Measurements from ENCODE around the gene CIB4. TPM values are rescaled to one million over a fixed set of nuclear protein-coding genes. Genes with fewer than 3 reads are reported as not detected.

CIB4 gene
- total and polyA plus RNA-seq, 2 of the 13 experiments (the other 11 are each of a cell fraction or from before 2014, with no cell fraction given) = not detected

- no peaks in the 10 kb centered on the region for H3K36me3 ChIP-seq (replicated peaks in 1 of 2; ENCODE audit: control insufficient read depth in 1 of 2, insufficient read depth in 2 of 2, low read length in 2 of 2)
- FAIRE-seq (no peak), DNase-seq (ENCODE audit: low spot score) (no peak), ATAC-seq (no peak)
- no peak overlapping the region for H3K4me2 ChIP-seq (ENCODE audit: low read depth, low read length)
- CTCF ChIA-PET (ENCODE audit: low intra/inter-chr PET ratio, low total read pairs) = interaction anchor here (1.3 to 2.2 kb wide), 2 partner anchors 74 to 105 kb away, joined by 4 to 10 read pairs; no protein-coding TSS in a partner anchor
- H2AFZ ChIP-seq (ENCODE audit: low read length) = no peak overlapping the region
- no peaks in the 10 kb centered on the region for H3K9me3 ChIP-seq (ENCODE audit: low read length)
- H4K20me1 ChIP-seq (ENCODE audit: insufficient read depth, low read length) = peaks cover 9% of the 10 kb centered on the region
- H3K4me1 ChIP-seq (ENCODE audit: insufficient read depth, low read length) = no peaks in the 10 kb centered on the region
- in situ Hi-C loops (cut with HindIII; ENCODE audit: extremely low pct_ligation_motif_present, low pct_unique_long_range_greater_than_20kb) (loop anchor here (5.0 kb wide), 1 partner anchor 55 kb away; no protein-coding TSS in a partner anchor), intact Hi-C loops (cut with micrococcal nuclease; ENCODE audit: unreplicated experiment) (loop anchor here (10.0 kb wide), 1 partner anchor 82 kb away; no protein-coding TSS in a partner anchor)
- H3K27me3 ChIP-seq (ENCODE audit: control insufficient read depth in 1 of 2, insufficient read depth in 2 of 2, low read length in 2 of 2) = peaks cover 29 to 90% of the 10 kb centered on the region in 2 experiments; a peak in 4 of 5 replicates
- WGBS (ENCODE audit: low lambda C conversion rate) = 20% methylated on average over 14 of the region's 17 CpGs
- H3K4me3 ChIP-seq (replicated peaks in 1 of 3; ENCODE audit: insufficient read depth in 1 of 3, low read depth in 2 of 3, low read length in 3 of 3) = no peak overlapping the region
- no peak overlapping the region for H3K9ac ChIP-seq (ENCODE audit: insufficient read depth, low read depth, low read length)
- POLR2A ChIA-PET = no interaction called here
- TF ChIP-seq ZNF639 (CRISPR knock-in tag; conservative IDR thresholded peaks at IDR 0.05) (no peak), ZSCAN29 (CRISPR knock-in tag; conservative IDR thresholded peaks at IDR 0.05) (no peak), CHCHD3 (CRISPR knock-in tag; IDR thresholded peaks at IDR 0.05) (no peak)
- TF ChIP-seq, protein P1, sequence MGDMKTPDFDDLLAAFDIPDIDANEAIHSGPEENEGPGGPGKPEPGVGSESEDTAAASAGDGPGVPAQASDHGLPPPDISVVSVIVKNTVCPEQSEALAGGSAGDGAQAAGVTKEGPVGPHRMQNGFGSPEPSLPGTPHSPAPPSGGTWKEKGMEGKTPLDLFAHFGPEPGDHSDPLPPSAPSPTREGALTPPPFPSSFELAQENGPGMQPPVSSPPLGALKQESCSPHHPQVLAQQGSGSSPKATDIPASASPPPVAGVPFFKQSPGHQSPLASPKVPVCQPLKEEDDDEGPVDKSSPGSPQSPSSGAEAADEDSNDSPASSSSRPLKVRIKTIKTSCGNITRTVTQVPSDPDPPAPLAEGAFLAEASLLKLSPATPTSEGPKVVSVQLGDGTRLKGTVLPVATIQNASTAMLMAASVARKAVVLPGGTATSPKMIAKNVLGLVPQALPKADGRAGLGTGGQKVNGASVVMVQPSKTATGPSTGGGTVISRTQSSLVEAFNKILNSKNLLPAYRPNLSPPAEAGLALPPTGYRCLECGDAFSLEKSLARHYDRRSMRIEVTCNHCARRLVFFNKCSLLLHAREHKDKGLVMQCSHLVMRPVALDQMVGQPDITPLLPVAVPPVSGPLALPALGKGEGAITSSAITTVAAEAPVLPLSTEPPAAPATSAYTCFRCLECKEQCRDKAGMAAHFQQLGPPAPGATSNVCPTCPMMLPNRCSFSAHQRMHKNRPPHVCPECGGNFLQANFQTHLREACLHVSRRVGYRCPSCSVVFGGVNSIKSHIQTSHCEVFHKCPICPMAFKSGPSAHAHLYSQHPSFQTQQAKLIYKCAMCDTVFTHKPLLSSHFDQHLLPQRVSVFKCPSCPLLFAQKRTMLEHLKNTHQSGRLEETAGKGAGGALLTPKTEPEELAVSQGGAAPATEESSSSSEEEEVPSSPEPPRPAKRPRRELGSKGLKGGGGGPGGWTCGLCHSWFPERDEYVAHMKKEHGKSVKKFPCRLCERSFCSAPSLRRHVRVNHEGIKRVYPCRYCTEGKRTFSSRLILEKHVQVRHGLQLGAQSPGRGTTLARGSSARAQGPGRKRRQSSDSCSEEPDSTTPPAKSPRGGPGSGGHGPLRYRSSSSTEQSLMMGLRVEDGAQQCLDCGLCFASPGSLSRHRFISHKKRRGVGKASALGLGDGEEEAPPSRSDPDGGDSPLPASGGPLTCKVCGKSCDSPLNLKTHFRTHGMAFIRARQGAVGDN (CRISPR knock-in tag; IDR thresholded peaks at IDR 0.05) = 0 out of 2 replicates have a peak, but pooled peaks have one; percentile 2
- no peaks in the 10 kb centered on the region for H3K79me2 ChIP-seq (ENCODE audit: insufficient read depth, low read length)
- BruUV-seq (replicated peaks) = no TSS peak
- no peak overlapping the region for H3K27ac ChIP-seq (ENCODE audit: extremely low read length, insufficient read depth, low read length)
Observed at GRCh38 chr2:26576565-26577441, 64.4 kb downstream of the CIB4 start.

All from HepG2 (cell line).